ENCODE data around the gene LRMDA.

LRMDA gene

DNA sequence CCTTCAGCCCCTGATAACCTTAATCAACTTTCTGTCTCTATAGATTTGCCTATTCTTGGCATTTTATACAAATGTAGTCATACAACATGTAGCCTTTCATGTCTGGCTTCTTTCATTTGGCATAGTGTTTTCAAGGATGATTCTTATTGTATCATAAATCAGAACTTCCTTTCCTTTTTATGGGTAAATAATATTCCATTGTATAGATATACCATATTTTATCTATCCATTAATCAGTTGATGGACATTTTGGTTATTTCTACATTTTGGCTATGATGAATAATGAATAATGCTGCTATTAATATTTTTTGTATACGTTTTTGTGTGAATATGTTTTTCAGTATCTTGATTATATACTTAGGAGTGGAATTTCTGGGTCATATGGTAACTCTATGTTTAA is 720.8 kb downstream of the LRMDA start:
- DNase-seq (ENCODE audit: low read depth, low spot score), result no peak

GRCh38 chr10:76155961-76156360 is 724.5 kb downstream of the LRMDA start:
- no peak for DNase-seq (ENCODE audit: low read depth, low spot score)

DNA sequence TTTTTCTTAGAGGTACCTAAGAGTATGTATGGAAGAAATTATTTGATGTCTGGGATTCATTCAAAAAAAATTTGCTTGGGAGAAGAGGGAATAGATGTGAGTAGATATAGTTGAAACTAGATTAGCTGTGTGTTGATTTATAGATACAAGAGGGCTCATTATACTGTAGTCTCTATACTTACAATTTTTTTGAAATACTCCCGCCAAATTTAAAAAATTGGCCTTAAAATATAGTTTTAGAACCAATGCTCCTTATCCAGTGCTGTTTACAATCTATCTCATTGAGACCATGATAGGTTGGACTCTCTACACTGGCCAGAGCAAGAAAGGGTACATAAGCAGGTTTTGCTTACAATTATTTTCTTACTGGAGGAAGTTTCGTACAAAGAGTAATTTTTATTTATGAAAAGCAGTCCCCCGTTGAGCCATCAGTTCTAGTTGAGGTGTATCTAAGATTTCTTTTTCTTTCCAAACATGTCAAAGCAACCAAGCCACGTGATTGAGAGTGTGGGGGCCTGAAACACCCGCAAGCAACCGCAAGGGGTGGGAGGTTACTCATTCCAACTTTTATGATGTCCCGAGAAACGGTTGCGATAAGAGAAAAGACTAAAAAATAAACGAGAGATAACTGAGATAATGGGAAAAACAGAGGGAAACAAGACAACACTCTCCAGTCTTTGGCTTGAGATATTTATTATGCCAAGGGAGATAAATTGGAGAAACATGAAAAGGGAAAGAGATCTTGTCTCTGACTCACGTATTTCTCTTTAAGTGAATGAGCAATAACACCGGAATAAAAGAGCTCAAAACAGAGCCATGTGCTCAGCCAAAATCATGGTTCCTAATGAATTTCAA is 729.2 kb downstream of the LRMDA start:
- DNase-seq (ENCODE audit: low read depth, low spot score), result no peak

DNA sequence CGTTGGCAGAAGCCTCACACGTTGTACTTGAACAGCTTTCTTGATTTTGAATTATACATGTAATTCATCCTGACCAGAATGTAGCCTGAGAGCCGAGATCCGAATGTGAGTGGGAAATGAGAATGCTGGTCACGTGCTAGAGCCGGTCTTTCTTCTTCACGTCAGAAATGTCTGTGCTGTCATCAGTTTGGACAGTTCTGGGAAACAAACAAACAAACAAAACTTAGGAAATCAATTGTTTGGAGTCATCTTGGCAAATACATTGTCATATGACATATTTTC is 729.8 kb downstream of the LRMDA start:
- no peak for DNase-seq (ENCODE audit: low read depth, low spot score)

- DNase-seq (ENCODE audit: low read depth, low spot score), result no peak
Observed at GRCh38 chr10:76168437-76168836, 737.0 kb downstream of the LRMDA start.

GRCh38 chr10:76169246-76169645 is 737.8 kb downstream of the LRMDA start:
- no peak for DNase-seq (ENCODE audit: low read depth, low spot score)

DNA sequence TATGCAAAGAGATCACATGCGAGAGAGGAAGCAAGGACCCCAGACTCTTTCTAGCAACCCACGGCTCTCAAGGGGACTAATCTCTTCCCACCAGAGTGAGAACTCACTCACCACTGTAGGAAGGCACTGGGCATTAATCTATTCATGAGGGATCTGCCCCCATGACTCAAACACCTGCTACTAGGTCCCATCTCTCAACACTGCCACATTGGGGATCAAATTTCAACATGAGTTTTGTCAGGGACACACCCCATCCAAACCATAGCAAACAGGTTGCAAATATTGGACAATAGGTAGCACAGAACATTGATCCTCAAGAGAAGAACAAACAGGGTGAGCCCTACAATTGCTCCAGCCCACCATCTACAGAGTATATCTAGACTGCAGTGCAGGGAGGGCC is 740.6 kb downstream of the LRMDA start:
- DNase-seq (ENCODE audit: low read depth, low spot score), result no peak

GRCh38 chr10:76175533-76176165 is 744.2 kb downstream of the LRMDA start:
- DNase-seq (ENCODE audit: low read depth, low spot score), result no peak

DNA sequence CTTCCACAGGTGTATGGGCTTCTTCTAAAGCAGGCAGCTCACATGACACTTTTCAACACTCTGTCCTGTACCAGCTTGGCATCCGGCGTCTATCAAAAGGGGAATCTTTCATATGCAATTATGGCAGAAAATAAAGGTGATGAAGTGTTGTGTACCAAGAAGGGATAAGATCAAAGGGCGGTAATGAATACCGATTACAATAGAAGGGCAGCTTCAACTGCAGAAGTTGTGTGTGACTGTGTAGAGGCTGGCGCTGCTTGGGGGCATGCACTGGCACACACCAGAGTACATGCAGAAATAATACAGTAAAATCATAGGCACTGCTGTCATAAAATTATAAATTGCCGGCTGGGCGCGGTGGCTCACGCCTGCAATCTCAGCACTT is 744.7 kb downstream of the LRMDA start:
- no peak for DNase-seq (ENCODE audit: low read depth, low spot score)

DNA sequence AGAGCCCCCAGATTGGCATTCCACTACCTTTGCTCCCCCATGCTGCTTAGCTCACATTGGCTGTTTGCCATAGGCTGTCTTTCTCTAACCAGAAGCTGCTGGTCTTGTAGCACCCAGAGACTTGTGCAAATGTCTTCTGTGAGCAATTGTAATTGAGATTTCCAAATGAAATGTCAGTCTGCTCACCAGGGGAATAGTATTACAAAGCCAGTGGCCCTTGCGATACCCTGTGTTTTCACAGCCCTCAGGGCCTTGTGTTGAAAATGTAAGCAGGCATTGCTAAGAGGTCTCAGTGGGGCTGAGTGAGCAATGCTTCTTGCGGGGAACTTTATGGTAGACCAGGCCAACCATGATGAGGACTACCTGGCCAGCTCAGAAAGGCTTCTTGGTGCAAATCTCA is 746.5 kb downstream of the LRMDA start:
- DNase-seq (ENCODE audit: low read depth, low spot score), result no peak

- DNase-seq (ENCODE audit: low read depth, low spot score), result no peak
Observed at GRCh38 chr10:76178532-76179292, 747.3 kb downstream of the LRMDA start.

- no peak for DNase-seq (ENCODE audit: low read depth, low spot score)
Observed at GRCh38 chr10:76179806-76180205, 748.4 kb downstream of the LRMDA start.

GRCh38 chr10:76184647-76185046 is 753.2 kb downstream of the LRMDA start:
- no peak for DNase-seq (ENCODE audit: low read depth, low spot score)

DNA sequence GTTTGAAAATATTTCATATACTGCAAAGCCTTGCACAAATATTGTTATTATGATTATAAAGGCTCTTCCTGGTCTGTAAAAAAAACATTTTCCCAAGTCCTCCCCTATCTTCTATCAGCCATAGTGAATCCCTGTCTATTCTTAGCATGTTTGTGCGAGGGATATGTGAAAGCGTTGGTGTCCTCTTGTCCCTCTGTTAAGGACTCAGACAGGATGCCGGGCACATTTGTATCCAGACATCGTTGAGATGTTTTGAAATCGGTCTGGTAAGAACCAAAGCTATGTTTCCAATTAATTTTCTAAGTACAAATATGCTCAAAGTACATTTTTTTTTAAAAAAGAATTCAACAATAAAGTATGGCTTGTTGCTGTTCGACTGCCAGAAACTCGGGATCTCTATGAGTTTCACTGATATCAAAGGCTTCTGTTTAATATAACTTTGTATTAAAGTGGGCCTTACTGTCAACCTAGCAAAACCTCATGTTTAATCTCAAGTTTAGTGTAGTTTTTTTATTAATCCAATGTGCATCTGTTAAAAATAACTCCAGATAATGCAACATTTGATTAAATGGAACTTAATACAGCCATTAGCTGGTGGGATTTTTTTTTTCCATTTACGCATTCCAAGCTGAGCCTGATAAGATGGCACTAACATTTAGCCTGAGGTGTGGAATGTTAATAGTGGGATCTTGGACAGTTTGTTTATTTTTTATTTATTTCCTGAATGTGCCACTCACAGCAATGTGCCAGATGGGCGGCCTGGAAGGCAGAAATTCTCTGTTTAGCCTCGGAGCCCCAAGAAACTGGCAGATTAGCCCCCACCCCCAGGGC is 754.3 kb downstream of the LRMDA start:
- no peak for DNase-seq (ENCODE audit: low read depth, low spot score)

DNA sequence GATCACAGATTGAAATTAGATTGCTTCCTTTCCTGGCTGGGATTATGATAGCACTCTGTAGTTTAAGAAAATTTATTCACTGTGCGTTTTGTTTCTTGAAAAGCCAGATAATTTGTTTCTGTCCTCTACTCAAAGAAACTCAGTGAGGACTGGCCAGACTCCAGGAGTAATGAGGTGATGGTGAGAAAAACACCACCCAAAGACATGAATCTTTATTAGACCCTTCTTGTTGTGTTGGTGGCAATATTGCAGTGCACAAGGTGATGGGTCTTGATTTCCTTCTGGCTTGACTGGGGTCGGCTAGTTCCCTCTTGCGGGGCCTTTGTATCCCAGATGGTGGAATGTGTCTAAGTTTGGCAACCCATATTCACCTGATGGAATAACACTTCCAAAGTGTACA is 756.8 kb downstream of the LRMDA start:
- DNase-seq (ENCODE audit: low read depth, low spot score), result no peak

GRCh38 chr10:76190634-76191270 is 759.3 kb downstream of the LRMDA start:
- no peak for DNase-seq (ENCODE audit: low read depth, low spot score)

DNA sequence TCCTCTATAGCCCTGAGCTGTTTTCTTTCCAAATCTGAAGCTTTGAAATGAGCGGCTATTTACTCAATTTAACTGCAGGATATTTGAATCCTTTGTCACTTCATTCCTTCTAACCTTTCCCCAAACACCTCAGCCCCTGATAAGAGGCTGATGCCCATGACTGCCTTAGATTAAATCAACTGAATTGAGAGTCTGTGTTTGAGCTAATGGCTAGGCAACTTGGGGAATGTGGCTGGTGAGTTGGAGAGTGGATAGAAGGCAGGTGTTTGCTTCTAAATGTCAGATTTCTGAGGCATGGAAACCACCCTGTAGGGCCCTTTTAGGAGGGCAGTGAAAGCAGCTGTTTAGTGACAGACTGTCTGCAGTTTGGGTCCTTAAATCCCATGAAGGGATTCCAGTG is 759.9 kb downstream of the LRMDA start:
- no peak for DNase-seq (ENCODE audit: low read depth, low spot score)

- DNase-seq (ENCODE audit: low read depth, low spot score), result no peak
Observed at GRCh38 chr10:76192151-76192550, 760.7 kb downstream of the LRMDA start.

DNA sequence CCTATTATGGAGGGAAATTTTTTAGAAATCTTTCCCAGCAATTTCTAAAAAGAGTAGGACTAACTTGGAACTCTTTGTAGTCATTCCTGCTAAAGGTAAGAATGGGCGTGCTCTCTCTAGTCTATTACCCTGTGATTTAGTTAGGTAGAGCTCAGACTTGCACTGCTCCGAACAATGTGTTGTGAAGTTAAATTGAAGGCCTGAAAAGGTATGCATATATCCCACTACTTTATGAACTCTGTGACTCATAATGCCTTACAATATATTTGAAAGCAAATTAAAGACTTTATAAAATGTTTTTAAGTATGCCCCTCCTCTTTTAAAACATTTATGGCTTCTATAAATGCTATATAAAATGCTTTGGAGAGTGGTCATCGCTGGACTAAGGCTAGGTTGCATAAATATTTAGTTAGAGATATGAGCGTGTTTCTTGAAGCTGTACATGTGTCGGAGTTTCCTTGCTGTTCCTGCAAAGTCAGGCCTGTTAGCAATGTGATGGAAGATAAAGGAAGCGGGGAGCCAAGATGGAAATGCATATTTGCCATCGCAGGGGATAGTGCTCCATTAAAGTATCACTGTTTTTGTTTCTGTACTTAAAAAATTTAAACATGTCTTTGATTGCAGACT is 761.4 kb downstream of the LRMDA start:
- DNase-seq (ENCODE audit: low read depth, low spot score), result no peak

- no peak for DNase-seq (ENCODE audit: low read depth, low spot score)
Observed at GRCh38 chr10:76195654-76196390, 764.4 kb downstream of the LRMDA start.

All from activated naive CD8-positive, alpha-beta T cell treated with anti-CD3 and anti-CD28 coated beads, Interleukin-2, amount 50 U/mL, for 16 hours (primary cell).